ENCODE measurements around the gene CHST4. TPM values are rescaled to one million over a fixed set of nuclear protein-coding genes. Genes with fewer than 3 reads are reported as not detected.

Gene CHST4
- total RNA-seq, 4 donors from 2014 or later: not detected

- Histone ChIP-seq H3K9me3 (no peaks in the 10 kb centered on the region), H3K36me3 (no peaks in the 10 kb centered on the region), H3K4me1 (no peaks in the 10 kb centered on the region), H3K27me3 (peaks cover 0 to 5% (median 0%) of the 10 kb centered on the region in 3 donors), H3K27ac (no peak overlapping the region), H3K4me3 (no peak overlapping the region)
- in situ Hi-C loops (cut with MboI; ENCODE audit: low sequenced_read_pairs in 4 of 4) (loop anchor here in 1 of 4 donors (5.0 kb wide), 1 partner anchor 40 kb away; no protein-coding TSS in a partner anchor), intact Hi-C loops (cut with DNase I; ENCODE audit: low total_unique reads) (no loop called here)
- DNase-seq (no peak), ATAC-seq (no peak)
- TF ChIP-seq POLR2A (IDR thresholded peaks at IDR 0.05): no peak
- TF ChIP-seq, protein P1, sequence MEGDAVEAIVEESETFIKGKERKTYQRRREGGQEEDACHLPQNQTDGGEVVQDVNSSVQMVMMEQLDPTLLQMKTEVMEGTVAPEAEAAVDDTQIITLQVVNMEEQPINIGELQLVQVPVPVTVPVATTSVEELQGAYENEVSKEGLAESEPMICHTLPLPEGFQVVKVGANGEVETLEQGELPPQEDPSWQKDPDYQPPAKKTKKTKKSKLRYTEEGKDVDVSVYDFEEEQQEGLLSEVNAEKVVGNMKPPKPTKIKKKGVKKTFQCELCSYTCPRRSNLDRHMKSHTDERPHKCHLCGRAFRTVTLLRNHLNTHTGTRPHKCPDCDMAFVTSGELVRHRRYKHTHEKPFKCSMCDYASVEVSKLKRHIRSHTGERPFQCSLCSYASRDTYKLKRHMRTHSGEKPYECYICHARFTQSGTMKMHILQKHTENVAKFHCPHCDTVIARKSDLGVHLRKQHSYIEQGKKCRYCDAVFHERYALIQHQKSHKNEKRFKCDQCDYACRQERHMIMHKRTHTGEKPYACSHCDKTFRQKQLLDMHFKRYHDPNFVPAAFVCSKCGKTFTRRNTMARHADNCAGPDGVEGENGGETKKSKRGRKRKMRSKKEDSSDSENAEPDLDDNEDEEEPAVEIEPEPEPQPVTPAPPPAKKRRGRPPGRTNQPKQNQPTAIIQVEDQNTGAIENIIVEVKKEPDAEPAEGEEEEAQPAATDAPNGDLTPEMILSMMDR (IDR thresholded peaks at IDR 0.05 in 4 of 5, conservative IDR thresholded peaks at IDR 0.05 in 1 of 5): no peak
Observed at GRCh38 chr16:71492786-71493185, 33.4 kb upstream of the CHST4 start.

DNA sequence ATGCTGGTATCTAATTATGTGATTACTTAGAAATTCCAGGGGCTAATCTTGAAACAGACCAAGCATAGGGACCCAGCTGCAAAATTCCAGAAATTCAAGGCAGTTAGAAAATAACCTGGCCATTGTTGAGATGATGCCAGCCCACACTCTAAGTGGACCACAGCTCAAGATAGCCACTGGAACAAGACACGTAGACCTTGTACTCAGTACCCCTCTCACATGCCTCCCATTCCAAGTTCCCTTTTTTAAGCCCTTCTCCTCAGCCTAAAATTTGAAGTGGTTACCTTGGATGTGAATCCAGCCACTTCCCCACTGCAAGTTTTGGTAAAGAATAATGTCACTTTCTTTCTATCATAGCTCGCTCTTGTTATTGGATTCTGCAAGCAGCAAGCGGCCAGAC lies 33.0 kb upstream of the CHST4 start:
- no peak for ATAC-seq
- DNase-seq: no peak
- in situ Hi-C loops (cut with MboI; ENCODE audit: low sequenced_read_pairs in 4 of 4) (loop anchor here in 1 of 4 donors (5.0 kb wide), 1 partner anchor 41 kb away; no protein-coding TSS in a partner anchor), intact Hi-C loops (cut with DNase I; ENCODE audit: low total_unique reads) (no loop called here)
- Histone ChIP-seq H3K4me1 (no peaks in the 10 kb centered on the region), H3K4me3 (no peak overlapping the region), H3K36me3 (no peaks in the 10 kb centered on the region), H3K27me3 (peaks cover 0 to 5% (median 0%) of the 10 kb centered on the region in 3 donors), H3K27ac (no peak overlapping the region), H3K9me3 (no peaks in the 10 kb centered on the region)
- no peak for TF ChIP-seq POLR2A (IDR thresholded peaks at IDR 0.05)
- TF ChIP-seq, protein P1 (IDR thresholded peaks at IDR 0.05 in 4 of 5, conservative IDR thresholded peaks at IDR 0.05 in 1 of 5): no peak

DNA sequence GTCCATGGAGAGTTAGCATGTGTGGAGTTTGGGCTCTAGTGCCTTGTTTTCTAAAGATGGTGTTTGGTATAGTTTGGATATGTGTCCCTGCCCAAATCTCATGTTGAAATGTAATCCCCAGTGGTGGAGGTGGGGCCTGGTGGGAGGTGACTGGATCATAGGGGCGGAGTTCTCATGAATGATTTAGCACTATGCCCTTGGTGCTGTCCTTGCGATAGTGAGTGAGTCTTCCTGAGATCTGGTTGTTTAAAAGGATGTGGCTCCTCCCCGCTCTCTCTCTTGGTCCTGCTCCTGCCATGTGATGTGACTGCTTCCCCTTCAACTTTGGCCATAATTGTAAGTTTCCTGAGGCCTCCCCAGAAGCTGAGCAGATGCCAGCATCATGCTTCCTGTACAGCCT lies 28.2 kb upstream of the CHST4 start:
- no peak overlapping the region for H3K27ac ChIP-seq
- DNase-seq (no peak), ATAC-seq (no peak)
- no peaks in the 10 kb centered on the region for H3K4me1 ChIP-seq
- H3K36me3 ChIP-seq: no peaks in the 10 kb centered on the region
- H3K9me3 ChIP-seq: no peaks in the 10 kb centered on the region
- TF ChIP-seq POLR2A (IDR thresholded peaks at IDR 0.05): no peak
- TF ChIP-seq, protein P1 (IDR thresholded peaks at IDR 0.05 in 4 of 5, conservative IDR thresholded peaks at IDR 0.05 in 1 of 5): no peak
- no peak overlapping the region for H3K4me3 ChIP-seq
- intact Hi-C loops (cut with DNase I; ENCODE audit: low total_unique reads) (loop anchor here (5.0 kb wide), 1 partner anchor 41 kb away; no protein-coding TSS in a partner anchor), in situ Hi-C loops (cut with MboI; ENCODE audit: low sequenced_read_pairs in 4 of 4) (loop anchor here in 3 of 4 donors (5.0 kb wide), 1 partner anchor 86 kb away; no protein-coding TSS in a partner anchor)
- H3K27me3 ChIP-seq: peaks cover 5 to 6% (median 5%) of the 10 kb centered on the region in 3 donors

GRCh38 chr16:71499775-71500364 lies 26.4 kb upstream of the CHST4 start:
- intact Hi-C loops (cut with DNase I; ENCODE audit: low total_unique reads) (loop anchor here (1.0 to 5.0 kb wide), 2 partner anchors 43 to 88 kb away; no protein-coding TSS in a partner anchor), in situ Hi-C loops (cut with MboI; ENCODE audit: low sequenced_read_pairs in 4 of 4) (loop anchor here (5.0 to 25.0 kb wide), 3 partner anchors 85 to 112 kb away; no protein-coding TSS in a partner anchor)
- H3K4me3 ChIP-seq: no peak overlapping the region
- H3K4me1 ChIP-seq: no peaks in the 10 kb centered on the region
- TF ChIP-seq POLR2A (IDR thresholded peaks at IDR 0.05): no peak
- TF ChIP-seq, protein P1 (IDR thresholded peaks at IDR 0.05 in 4 of 5, conservative IDR thresholded peaks at IDR 0.05 in 1 of 5): peak; percentile 23 to 65 (median 55)
- DNase-seq (peak in 1 of 2 donors; percentile 3), ATAC-seq (peak; percentile 56 to 63)
- H3K9me3 ChIP-seq: no peaks in the 10 kb centered on the region
- H3K27me3 ChIP-seq: peaks cover 5 to 6% (median 5%) of the 10 kb centered on the region in 3 donors
- no peaks in the 10 kb centered on the region for H3K36me3 ChIP-seq
- H3K27ac ChIP-seq: no peak overlapping the region

Data from gastrocnemius medialis (tissue), 4 donors.